M059J (cell line): ENCODE data around the gene CCNA2. TPM values are rescaled to one million over a fixed set of nuclear protein-coding genes. Genes with fewer than 3 reads are reported as not detected.

Experiments
- DNase-seq: peaks from one replicate; pipeline ENCODE4 v3.0.0-alpha.2; 2012; ENCODE audit warnings: low read depth
- total RNA-seq: library from RNA; depleted of rRNA; stranded (reverse); fragments of >200 nt; shearing (Covaris generic); gene quantifications from 2 replicates; pipeline ENCODE4 v1.2.3, GENCODE V29; 2014

Gene CCNA2
- total RNA-seq, 1 experiment from 2014 or later: 118 TPM

DNA sequence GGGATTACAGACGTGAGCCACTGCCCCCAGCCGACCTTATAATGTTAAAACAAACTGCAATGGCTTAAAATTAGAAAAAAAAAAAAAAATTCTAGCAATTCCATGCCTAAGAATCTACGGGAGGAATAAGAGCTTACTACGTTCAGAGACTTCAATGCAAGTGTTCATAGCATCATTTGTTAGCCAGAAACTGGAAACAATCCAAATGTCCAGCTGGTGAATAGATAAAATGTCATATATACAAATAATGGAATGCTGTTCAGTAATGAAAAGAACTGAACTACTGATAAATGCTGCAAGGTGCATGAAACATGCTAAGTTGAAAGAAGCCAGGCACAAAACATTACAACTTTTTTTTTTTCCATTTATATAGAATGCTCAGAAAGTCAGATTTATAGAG lies 17.3 kb downstream of the CCNA2 start:
- no peak for DNase-seq

DNA sequence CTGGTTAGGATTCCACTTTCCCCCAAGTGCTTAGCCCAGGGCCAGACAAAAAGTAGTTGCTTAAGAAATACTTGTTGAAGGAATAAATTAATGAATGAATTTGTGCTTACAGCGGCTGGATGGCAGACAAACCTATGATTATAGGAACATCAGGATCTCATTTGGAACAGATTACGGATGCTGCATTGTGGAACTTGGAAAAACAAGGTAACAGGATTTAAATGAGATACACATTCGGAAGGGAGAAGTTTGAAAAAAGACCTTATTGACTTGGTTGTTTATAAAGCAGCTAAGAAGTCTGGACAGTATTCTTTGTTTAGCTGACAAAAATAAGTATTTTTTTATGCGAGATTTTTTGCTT lies 22.0 kb downstream of the CCNA2 start:
- DNase-seq: no peak

DNA sequence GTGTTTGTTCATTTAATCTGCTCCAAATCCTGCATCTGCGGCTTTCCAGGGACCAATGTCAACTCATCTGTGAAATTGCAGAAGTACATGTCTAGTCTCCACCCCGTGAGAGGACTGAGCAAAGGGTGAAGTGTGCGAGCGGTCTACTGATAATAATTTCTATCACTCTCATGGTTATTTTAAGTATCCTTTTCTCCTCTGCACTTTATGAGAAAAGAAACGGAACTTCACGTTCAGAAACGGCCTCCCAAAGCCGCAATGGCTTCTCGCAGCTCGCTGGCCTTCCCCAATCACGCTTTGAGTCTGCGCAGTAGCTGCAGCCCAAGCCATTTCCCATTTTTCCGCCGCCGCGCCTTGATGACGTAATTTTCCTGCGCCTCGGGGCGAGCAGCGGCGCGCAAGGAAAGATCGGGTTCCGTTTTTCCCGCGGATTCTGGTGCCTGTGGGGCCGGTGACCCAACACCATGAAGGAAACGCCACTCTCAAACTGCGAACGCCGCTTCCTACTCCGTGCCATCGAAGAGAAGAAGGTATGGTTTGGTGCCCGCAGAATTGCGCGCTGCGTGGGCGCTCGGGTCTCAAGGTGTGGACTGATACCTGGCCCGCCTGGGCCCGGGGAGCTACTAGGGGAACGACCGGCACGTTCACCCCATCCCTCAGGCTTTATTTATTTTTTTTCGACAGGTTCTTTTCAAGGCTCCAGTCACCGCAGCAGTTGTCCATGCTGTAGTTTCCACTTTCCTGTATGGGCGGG lies 22.5 kb downstream of the CCNA2 start, which contains the start of gene EXOSC9:
EXOSC9 (plus strand) TSS at position 363 of the 754 bp plus-strand sequence; CDS start at position 465, 102 bp downstream.
- peak; percentile 89 for DNase-seq

DNA sequence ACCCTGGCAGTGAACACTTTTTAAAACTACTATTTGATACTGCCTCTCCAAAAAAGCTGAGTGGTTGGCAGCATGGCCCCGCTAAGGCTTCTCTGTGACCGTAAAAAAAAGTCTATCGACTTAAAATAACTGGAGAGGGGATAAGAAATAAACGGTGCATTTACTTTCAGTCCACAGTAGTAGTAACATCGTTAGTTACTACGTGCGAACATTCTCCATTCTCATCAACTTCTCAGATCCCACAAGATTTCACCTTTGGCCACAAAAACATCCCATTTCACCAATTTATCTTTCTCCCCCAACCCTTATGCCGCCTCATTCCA lies 23.1 kb downstream of the CCNA2 start:
- no peak for DNase-seq

DNA sequence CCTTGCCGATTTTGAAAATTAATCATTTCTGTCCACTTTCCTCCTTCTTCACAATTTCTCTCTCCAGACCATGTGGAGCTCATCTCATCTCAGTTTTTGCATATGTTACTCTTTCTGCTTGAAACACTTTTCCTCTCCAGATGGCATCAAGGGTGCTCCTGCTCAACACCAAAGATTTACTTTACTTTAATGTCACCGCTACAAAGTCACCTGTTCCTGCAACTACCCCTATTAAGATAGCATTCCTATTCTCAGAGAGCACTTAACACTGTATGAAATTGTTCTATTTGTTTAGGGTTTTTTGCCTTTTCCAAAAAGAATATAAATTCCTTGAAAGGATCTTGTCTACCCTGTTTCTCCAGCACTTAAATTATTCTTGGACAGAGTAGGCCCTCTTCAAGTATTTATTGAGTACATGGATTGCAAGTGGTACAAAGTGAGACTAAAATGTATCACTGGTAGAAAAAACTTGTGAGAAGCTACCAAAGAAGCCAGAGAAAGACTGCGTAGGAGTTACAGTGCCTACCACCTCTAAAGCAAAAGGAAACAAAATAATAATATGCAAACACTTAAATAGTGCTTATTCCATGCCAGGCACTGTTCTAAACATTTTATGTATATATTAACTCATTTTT lies 23.7 kb downstream of the CCNA2 start:
- no peak for DNase-seq

DNA sequence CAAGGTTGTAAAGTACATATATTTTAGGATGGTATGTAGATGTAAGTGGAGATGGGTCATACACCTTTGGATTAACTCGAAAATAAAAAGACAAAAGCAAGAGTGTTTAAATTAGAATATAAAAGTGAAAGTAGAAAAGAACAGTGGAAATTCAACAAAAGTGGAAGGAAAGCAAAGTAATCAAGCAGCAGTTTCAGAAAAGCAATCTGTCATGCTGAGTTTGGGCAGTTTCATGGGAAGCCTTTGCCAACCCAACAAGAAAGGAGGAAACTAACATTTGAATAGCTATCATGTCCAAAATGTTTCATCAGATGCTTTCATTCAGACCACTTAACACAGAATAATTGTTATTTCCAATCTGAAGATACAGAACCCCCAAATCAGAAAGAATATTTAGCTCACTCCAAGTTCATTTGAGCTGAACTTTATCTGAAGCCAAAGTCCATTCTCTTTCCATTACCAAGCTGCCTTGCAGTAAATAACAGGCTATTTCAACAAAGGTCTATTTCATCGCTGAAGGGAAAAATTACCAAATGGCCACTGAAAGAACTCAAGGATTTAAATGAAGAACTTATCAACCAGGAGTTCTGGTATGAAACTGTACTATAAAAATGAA lies 24.4 kb downstream of the CCNA2 start:
- DNase-seq: no peak

DNA sequence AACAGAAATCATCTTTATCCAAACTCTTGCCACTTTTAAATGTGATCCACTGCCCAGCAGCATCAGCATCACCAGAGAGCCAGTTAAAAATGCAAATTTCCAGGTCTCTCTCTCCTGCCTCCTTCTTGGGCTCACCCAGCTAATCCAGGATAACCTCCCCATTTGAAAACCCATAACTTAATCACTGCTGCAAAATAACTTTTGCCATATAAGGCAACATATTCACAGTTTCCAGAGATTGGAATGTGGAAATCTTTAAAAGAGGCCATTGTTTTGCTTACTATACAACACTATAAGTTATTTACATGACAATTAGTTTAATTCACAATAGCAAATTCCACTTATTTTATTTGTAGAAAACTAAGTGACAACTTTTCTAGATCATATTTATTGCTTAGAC lies 27.4 kb downstream of the CCNA2 start:
- DNase-seq: no peak

DNA sequence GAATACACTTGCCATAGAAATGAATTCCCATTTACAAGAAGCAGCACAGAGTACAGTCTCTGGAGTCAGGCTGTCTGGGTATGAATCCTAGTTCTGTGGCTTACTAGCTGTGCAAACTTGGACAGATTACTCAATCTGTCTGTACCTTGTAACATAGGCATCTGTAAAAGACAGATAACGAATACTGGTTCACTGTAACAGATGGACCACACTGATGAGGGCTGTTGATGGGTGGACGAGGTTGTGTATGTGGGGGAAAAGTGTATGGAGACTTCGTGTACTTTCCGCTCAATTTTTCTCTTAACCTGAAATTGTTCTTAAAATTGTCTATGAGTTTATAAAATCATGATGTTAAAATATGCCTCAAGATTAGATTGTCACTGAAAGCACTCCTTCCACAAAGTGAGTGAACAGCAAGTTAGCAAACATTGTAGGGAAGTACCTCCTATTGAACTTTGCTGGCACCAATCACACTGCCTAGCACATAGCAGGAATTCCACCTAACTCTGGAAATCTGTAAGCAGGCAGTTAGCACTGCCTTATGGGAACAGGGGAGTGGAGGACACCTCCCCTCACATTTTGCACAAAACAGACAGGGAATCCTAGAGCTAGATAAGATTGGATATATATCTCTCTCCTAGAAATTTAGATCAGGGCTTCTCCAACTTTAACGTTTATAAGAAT lies 29.0 kb downstream of the CCNA2 start:
- no peak for DNase-seq

DNA sequence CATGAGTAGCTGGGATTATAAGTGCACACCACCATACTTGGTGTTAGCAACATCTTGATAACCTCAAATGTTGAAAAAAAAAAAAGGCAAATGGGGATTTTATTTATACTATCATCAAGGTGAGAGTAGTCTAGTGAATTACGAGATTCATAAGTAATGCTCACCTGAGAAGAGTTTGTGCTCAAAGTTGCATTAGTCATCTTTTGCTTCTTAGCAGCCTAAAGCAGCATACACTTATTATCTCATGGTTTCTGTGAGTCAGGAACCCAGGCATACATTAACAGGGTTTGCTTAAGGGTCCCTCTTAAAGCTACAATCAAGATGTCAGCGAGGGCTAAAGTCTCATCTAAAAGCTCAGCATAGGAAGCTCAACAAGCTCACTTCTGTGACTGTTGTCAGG lies 30.7 kb downstream of the CCNA2 start:
- DNase-seq: no peak

DNA sequence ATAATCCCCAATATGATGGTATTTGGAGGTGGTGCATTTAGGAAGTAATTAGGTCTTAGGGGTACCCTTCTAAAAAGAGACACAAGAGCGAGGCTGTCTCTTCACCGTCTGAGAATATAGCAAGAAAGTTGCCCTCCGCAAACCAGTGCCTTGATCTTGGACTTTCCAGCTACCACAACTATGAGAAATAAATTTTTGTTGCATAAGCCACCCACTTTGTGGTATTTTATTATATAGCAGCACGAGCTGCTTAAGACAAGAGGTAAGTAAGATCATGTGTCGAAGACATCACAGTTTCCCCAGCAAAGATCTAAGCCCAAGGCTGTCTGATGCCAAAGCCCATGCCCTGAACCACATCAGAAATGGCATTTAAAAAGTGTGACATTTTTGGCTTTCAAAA lies 32.2 kb downstream of the CCNA2 start:
- peak; percentile 81 for DNase-seq

DNA sequence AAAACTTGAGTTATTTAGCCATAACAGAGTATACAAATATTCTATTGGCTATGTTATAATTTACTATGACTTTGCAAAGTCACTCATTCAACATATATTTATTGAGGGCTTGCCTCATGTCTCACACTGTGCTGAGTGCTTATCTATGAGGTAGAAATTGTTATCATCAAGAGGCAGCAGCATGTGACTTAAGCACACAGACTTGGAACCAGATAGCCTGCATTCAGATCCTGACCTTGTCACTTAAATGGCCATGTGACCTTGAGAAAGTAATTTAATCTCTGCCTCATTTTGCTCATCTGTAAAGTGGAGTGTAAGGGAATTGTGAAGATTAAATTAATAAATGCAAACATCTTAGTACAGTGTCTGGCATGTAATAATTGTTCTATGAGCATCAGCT lies 32.7 kb downstream of the CCNA2 start:
- DNase-seq: no peak

DNA sequence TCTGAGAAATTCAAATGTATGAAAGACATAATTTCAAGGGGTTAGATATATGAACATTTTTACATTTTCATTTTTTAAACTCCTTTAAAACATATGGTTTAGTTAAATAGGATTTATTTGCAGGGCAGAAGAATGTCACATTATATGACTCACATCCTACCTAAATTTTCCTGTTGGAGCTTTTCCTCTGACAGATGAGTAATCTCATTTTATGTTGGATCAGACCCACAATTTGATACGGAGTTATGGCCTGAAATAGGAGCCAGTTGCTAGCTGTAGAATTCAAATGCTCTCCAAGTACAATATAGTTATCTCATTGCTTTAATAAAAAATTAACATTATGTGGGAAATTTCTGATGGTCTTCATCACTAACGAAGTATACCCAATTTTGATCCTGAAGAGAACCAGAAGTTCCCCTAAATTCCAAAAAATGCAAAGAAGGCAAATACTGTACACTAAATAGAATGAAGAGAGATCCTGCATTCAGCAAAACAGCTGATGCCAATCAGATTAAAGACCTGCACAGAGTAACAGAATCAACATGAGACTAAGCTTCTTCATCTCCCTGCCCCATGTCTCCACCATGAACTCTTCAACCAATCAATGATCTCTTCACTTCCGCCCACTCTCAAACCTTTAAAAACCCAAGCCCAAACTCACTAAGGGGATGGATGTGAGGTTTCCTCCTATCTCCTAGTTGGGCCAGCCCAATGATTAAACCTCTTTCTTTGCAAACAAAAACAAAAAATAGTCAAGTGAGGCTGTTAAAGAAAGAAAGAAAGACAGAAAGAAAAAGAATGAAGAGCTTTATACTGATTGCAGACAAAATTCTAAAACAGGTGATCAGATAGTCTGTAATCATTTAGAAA lies 33.5 kb downstream of the CCNA2 start:
- DNase-seq: peak; percentile 80

DNA sequence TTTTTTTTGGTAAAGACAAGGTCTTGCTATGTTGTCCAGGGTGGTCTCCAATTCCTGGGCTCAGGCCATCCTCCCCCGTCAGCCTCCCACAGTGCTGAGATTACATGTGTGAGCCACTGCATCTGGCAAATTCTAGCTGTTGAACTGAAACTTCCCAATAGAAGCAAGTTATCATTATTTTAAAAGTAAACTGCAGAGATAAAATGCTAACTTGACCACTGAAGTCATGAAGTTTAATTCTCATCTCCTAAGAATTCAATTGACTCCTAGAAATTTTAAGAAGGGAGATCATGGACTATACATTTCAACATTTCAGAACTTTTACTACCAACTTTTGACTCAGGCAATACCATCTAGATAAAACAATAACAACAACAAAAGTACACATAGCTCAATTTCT lies 34.2 kb downstream of the CCNA2 start:
- DNase-seq: no peak

DNA sequence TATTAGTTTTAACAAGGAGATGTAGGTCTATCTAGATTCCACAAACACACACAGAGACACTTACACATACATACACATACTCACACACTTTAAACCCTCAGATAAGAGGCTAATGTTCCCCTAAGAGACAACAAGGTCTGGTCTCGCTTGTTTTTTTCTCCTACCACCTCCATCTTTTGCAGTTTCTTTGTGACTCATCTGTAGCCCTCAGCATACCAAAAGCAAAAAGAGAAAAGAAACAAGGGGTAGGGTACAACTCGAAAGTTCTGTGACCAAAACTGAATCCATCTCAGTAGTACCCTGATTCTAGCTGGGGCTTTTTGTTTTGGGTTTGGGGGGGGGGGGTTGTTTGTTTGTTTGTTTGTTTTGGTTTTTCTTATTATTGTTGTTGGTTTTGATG lies 34.8 kb downstream of the CCNA2 start:
- DNase-seq: no peak

DNA sequence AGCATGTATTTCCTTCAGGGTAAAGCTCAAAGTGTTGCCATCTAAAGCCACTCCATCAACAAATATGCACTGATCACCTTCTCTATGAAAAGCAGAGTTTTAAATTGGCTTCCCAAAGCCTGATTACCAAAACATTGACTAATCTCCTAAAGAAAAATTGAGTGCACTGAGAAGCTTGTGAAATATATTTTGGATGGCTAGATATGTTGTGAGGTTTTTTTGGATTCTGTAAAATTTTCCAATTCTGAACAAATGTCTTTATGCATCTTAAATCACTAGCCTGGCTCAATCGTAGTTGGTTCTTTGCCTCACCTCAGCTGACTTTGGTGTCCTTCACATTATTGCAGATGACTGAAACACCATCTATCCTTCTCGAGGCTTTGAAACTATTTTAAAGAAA lies 37.5 kb downstream of the CCNA2 start:
- DNase-seq: no peak

DNA sequence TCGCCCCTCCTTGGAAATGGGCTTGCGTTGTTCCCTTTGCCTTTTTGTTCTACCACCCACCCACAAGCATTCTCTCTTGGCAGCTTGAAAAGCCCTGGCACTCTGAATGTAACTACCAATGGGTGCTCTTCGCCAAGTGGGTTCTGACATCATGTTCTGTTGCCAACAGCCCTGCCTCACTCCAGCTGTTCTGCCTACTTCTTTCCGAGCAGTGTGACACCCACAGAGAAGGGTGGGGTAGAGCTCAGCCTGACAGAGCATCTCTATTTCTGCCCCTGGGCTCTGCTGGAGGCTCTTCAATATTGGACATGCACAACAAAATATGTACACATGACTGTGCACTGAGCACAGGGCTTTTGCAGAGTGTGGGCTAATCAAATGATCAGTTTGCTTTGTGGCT lies 38.2 kb downstream of the CCNA2 start:
- no peak for DNase-seq

DNA sequence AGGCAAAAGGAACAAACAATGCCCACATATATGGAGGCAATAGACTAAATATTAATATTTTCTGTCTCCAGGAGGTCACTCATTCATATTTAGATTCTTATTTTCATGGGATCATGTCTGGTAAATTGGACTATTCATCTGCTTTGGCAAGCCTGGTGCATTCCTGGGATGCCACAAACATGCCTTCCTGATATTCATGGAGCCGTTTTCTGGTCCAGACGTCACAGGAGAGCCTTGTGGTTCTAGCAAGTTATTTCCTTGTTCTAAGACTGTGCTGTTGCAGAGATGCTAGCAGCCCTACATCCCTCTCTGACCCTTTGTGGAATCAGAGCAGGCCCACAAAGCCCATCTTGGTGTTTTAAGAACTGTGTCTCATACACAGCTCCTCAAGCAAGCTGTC lies 38.7 kb downstream of the CCNA2 start:
- DNase-seq: peak; percentile 91

DNA sequence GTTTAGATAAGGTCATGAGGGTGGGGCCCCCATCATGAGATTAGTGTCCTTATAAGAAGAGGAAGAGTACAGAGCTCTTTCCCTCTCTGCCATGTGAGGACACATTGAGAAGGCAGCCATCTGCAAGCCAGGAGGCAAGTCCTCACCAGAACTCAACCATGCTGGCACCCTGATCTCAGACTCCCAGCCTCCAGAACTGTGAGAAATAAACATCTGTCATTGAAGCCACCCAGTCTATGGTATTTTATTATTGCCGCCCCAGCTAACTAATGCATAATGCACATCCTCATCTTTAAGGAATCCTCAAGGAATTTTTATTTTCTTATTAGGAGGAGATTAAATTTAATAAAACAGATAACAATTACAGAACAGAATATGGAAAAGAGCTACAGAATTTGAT lies 39.3 kb downstream of the CCNA2 start:
- no peak for DNase-seq

DNA sequence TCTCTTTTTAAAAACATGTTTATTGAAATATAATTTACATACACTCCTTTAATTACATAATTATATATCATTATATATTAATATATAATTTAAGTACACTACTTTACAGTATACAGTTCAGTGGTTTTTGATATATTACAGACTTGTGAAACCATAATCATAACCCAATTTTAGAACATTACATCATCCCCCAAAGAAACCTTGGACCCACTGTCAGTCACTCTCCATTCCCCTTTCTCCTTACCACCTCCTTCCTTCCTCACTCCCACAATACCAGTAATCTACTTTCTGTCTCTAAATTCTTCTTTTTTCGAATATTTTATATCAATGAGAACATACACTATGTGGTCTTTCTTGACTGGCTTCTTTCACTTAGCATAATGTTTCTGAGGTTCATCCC lies 40.5 kb downstream of the CCNA2 start:
- no peak for DNase-seq

DNA sequence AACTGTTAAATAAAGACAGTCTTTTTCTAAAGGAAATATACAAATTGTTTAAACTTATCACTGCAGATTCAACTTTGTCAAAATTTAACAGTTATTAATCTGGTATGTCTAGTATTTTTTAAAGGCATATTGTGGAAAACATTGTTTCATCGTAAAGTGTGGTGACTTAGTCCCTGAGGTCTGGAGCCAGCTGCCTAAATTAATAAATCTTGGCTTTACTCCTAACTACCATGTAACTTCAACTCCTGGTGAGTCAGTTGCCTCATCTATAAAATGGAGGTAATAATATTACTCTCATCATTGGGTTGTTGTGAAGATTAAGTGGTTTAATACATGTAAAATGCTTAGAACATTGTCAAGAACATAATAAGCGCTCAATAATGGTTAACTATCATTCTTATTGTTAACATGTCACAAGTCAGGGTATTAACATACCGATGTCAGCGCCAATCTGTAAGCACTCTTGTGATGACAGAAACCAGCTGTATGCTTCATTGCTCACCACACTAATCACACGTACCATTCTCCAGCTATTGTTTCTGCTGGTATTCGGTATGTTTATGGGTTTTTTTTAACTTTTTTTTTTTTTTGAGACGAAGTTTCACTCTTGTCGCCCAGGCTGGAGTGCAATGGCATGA lies 44.6 kb downstream of the CCNA2 start:
- no peak for DNase-seq

DNA sequence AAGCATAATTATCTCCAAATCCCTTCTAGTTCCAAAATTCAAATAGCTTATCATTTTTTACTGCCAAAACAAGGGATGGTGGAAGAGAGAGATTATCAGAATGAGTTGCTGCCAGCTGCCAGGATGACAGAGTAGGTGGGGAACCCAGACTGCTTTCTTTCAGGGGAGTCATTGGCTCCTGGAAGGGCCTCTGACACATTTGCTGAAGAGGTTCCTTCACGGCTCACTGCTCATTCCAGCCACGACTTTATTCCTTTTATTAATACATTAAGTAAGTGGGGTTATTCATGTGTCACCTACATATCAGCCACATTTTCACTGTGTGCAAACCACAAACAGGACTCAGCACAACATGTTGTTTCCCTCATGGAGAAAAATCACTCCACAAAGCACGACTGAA lies 46.1 kb downstream of the CCNA2 start:
- DNase-seq: peak; percentile 76
